NCI-H82 (cell line): ENCODE results near the gene RNF135.
A peak's percentile ranks its signal among the peaks of the same experiment; 100 is the strongest.
"Not testable (repeated sequence)": the region's sequence is repeated elsewhere in the genome, so short reads cannot be mapped to it uniquely, and the experiment has no call there.

ENCODE experiments used
- DNase-seq: peaks from one replicate; lab custom pipeline; 2025; lab: John Stamatoyannopoulos, UW

RNF135 gene

GRCh38 chr17:31002047-31002446, 31.2 kb downstream of the RNF135 start:
- no peak for DNase-seq

- no peak for DNase-seq
Observed at GRCh38 chr17:31003225-31003866, 32.5 kb downstream of the RNF135 start.

GRCh38 chr17:31004160-31004559, 33.3 kb downstream of the RNF135 start:
- no peak for DNase-seq

DNA sequence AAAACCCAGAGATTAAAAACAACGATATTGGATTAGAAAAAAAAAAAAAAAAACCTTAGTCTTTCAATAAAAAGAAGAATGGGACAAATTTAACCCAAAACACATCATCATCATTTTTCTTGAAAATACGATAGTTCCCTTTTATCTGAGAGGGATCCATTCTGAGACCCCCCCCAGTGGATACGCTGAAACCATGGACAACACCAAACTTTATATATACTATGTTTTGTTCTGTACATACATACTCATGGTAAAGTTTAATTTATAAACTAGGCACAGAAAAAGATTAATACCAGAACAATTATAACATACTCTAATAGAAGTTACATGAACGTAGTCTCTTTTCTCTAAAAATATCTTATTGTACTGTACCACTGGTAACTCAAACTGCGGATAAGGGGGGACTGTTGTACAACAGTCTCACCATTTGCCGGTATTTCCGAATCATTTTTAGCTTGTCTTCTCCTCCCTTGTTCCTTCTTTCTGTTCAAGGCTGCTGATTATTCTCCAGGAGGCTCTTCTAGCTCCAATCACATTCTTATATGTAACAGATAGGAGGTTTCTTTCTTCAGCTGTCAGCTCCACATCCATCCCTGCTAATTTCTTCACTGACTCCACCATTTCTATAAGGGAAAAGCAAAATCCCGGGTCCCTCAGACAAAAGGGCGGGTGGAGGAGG, 37.0 kb downstream of the RNF135 start:
- no peak for DNase-seq

DNA sequence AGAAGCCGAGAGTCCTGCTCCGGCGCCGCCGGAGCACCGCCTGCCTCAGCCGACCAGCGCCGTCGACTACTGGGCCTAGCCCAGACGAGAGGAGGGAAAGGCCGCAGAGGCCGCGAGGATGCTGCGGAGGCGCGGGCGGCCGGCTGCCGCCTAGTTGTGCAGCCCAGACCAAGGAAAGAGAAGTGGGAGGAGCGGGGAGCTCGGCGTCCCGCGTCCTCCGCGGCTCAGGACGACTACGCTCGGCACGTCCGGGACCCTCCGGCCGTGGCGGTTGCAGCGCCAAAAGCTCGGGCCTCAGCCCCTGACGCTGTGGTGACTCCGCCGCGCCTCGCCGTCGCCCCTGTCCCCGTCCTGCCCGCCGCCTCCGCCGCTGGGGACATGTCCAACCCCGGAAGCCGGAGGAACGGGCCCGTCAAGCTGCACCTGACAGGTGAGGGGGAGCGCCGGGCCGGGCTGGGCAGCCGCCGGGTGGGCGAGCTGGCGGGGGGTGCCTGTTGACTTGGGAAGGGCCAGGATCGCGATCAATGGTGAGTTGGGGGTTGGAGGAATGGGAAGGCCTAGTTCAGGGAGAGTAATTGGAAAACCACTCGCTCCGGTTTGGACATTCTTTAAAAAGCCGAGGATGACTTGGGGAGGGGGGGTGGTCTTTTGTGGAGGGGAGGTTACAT, 37.7 kb downstream of the RNF135 start:
- DNase-seq = peak; percentile 55

DNA sequence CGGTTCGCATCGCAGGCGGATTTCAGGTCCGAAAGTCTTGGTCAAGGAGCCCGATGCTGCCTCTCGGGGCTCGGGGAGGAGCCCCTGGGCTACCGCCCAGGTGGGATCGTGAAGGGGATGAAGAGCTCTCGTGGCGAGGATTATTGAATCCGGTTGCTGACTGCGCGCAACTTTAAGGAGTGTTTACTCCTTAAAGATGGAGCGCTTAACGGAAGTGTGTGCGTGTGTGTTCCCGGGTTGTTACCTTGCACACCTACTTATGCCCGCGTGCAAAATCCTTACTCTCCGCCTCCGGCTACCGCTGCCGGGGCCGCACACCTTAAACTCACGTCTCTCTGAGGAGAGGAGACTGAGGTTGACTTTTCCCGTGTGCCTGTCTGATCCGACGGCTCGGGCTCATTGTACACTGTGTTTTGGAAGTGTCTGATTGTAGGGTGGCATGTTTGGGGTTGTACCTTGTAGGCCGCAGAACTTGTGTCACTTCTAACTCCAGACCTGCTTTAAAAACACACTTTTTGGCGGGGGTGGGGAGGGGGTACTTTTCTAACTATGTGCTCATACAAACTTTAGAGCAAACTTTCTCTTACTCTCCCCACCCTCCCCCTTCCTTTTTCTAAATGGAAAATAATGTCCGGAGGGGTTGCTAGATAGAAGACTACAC, 38.3 kb downstream of the RNF135 start:
- peak; percentile 28 for DNase-seq

GRCh38 chr17:31010014-31010413, 39.2 kb downstream of the RNF135 start:
- not testable (repeated sequence) for DNase-seq

GRCh38 chr17:31013844-31014243, 43.0 kb downstream of the RNF135 start:
- DNase-seq = no peak

DNA sequence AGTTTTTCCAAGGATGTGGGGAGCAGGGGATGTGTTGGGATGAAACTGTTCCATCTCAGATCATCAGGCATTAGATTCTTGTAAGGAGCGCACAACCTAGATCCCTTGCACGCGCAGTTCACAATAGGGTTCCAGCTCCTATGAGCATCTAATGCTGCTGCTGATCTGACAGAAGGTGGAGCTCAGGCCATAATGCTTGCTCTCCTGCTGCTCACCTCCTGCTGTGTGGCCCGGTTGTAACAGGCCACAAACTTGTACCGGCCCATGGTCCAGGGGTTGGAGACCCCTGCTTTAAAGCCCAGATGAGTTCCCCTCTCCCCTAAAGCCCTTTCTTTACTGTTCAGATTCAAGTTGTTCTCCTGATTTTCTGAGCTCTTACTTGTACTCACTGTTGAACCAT, 44.8 kb downstream of the RNF135 start:
- DNase-seq = peak; percentile 29

DNA sequence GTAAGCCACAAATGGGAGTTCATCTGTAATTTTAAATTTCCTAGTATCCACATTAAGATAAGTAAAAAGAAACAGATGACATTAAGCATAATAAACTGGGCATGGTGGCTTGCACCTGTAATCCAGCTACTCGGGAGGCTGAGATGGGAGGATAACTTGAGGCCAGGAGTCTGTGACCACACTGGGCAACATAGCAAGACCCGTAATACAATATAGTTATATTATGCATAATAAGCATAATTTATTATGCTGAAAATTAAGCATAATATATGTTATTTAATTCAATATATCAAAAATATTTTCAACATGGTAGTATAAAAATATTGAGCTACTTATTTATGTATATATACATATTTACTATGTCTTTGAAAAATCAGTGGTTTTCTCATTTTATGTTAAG, 48.2 kb downstream of the RNF135 start:
- DNase-seq = no peak

GRCh38 chr17:31023171-31023570, 52.3 kb downstream of the RNF135 start:
- not testable (repeated sequence) for DNase-seq

GRCh38 chr17:31031841-31032240, 61.0 kb downstream of the RNF135 start:
- DNase-seq = no peak

GRCh38 chr17:31035611-31036010, 64.8 kb downstream of the RNF135 start:
- DNase-seq = not testable (repeated sequence)

GRCh38 chr17:31040837-31041236, 70.0 kb downstream of the RNF135 start:
- not testable (repeated sequence) for DNase-seq

DNA sequence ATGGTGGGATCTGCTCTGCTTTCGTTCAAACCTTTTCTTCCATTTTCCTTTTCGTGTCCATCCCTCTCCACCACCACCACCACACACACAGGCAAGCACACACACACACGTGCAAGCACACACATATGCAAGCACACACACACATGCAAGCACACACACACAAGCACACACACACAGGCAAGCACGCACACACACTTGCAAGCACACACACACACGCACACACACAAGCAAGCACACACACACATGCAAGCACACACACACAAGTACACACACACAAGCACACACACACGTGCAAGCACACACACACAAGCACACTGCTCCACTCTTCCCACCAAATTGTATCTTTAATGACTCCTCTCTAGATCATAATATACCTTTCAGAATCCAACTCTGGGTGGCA, 71.5 kb downstream of the RNF135 start:
- not testable (repeated sequence) for DNase-seq

DNA sequence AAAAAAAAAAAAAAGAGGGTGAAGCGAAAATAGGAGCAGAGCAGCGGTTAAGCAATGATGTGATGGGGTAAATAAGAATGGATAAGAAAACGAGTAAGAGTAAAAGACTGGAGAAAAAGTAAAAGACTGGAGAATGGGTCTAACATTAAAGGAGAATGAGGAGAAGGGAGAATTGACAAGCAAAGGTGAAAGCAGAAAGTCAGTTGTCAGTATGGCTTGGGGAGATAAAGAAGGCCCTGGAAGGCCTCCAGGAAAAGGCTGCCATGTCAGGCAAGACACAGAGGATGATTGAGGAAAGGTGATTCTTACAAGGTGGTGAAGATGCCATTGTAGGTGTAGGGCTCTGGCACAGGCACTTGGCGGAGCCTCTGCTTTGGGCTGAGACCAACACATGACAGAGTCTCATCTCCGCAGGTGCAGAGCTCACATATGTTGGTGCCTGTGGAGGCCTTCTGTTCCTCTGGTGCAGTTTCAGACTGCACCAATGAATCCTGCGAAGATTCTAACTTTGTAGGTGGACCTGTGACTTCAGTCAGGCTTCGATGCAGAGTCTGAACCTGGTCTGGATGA, 76.1 kb downstream of the RNF135 start:
- DNase-seq = not testable (repeated sequence)

- no peak for DNase-seq
Observed at GRCh38 chr17:31048142-31048541, 77.3 kb downstream of the RNF135 start.

GRCh38 chr17:31048780-31049179, 77.9 kb downstream of the RNF135 start:
- no peak for DNase-seq
